HTERT RPE-1 (cell line): ENCODE data around the gene AHNAK.

ENCODE experiments used
- in situ Hi-C: fragments of 300-500 bp; cut with MboI; formaldehyde crosslinking; loops from 4 replicates; pipeline ENCODE4 v1.14.3; 2020; ENCODE audit warnings: low sequenced_read_pairs

Gene AHNAK

GRCh38 chr11:62418136-62418535 lies 128.5 kb downstream of the AHNAK start:
- in situ Hi-C loops, result no loop called here

- in situ Hi-C loops, result no loop called here
These were observed 130.0 kb downstream of the AHNAK start for GRCh38 chr11:62416596-62416995.

- in situ Hi-C loops, result no loop called here
These were observed 133.4 kb downstream of the AHNAK start for GRCh38 chr11:62413060-62413696.

GRCh38 chr11:62411524-62411923 lies 135.1 kb downstream of the AHNAK start:
- in situ Hi-C loops, result no loop called here

- in situ Hi-C loops, result no loop called here
These were observed 135.6 kb downstream of the AHNAK start for GRCh38 chr11:62410972-62411371.

GRCh38 chr11:62409831-62410230 lies 136.8 kb downstream of the AHNAK start:
- in situ Hi-C loops, result no loop called here

- in situ Hi-C loops, result no loop called here
These were observed 140.6 kb downstream of the AHNAK start for GRCh38 chr11:62406034-62406433.

GRCh38 chr11:62404901-62405300 lies 141.7 kb downstream of the AHNAK start:
- in situ Hi-C loops, result no loop called here

- in situ Hi-C loops, result no loop called here
These were observed 142.2 kb downstream of the AHNAK start for GRCh38 chr11:62404435-62404834.

GRCh38 chr11:62402960-62403730 lies 143.5 kb downstream of the AHNAK start:
- in situ Hi-C loops, result no loop called here

GRCh38 chr11:62402226-62402959 lies 144.2 kb downstream of the AHNAK start:
- in situ Hi-C loops, result no loop called here

- in situ Hi-C loops, result no loop called here
These were observed 144.8 kb downstream of the AHNAK start for GRCh38 chr11:62401811-62402210.

GRCh38 chr11:62401356-62401755 lies 145.2 kb downstream of the AHNAK start:
- in situ Hi-C loops, result no loop called here

- in situ Hi-C loops, result no loop called here
These were observed 145.8 kb downstream of the AHNAK start for GRCh38 chr11:62400760-62401159.

- in situ Hi-C loops, result no loop called here
These were observed 146.3 kb downstream of the AHNAK start for GRCh38 chr11:62400281-62400680.

GRCh38 chr11:62399878-62400266 lies 146.7 kb downstream of the AHNAK start:
- in situ Hi-C loops, result no loop called here

GRCh38 chr11:62399172-62399877 lies 147.3 kb downstream of the AHNAK start:
- in situ Hi-C loops, result no loop called here

GRCh38 chr11:62398011-62398994 lies 148.3 kb downstream of the AHNAK start:
- in situ Hi-C loops, result no loop called here

- in situ Hi-C loops, result no loop called here
These were observed 150.6 kb downstream of the AHNAK start for GRCh38 chr11:62395885-62396551.
